Brain microvascular endothelial cell (primary cell): Measurements from ENCODE around the gene DUSP28.

Experiments
- DNase-seq: peaks from one replicate; pipeline ENCODE4 v3.0.0-alpha.2; 2020
- H3K27ac ChIP-seq: fragments of 250-450 bp; sonication (Bioruptor Pico); 2 replicates; pipeline ENCODE4 v1.5.1; 2020; ENCODE audit warnings: mild to moderate bottlenecking, moderate library complexity
- H3K27me3 ChIP-seq: fragments of 250-450 bp; sonication (Bioruptor Pico); replicated peaks from 2 replicates; pipeline ENCODE4 v1.5.1; 2020; ENCODE audit warnings: mild to moderate bottlenecking
- H3K36me3 ChIP-seq: fragments of 250-450 bp; sonication (Bioruptor Pico); replicated peaks from 2 replicates; pipeline ENCODE4 v1.5.1; 2020; ENCODE audit warnings: mild to moderate bottlenecking
- H3K4me3 ChIP-seq: 2 replicates; pipeline ENCODE4 v1.5.1; 2011; ENCODE audit warnings: low read depth, mild to moderate bottlenecking, control low read depth, low read length, moderate library complexity
- in situ Hi-C: cut with HindIII; loops from 2 replicates; pipeline ENCODE4 v1.10.0; 2017; ENCODE audit warnings: low sequenced_read_pairs, low pct_ligation_motif_present
- TF ChIP-seq, protein P1 (sequence below): IDR thresholded peaks from 2 replicates; pipeline ENCODE4 v1.5.1; 2011; ENCODE audit warnings: low read depth, mild to moderate bottlenecking, moderate library complexity, low read length, control low read depth, inconsistent platforms; ENCODE audit errors: missing control alignments

The DUSP28 gene

DNA sequence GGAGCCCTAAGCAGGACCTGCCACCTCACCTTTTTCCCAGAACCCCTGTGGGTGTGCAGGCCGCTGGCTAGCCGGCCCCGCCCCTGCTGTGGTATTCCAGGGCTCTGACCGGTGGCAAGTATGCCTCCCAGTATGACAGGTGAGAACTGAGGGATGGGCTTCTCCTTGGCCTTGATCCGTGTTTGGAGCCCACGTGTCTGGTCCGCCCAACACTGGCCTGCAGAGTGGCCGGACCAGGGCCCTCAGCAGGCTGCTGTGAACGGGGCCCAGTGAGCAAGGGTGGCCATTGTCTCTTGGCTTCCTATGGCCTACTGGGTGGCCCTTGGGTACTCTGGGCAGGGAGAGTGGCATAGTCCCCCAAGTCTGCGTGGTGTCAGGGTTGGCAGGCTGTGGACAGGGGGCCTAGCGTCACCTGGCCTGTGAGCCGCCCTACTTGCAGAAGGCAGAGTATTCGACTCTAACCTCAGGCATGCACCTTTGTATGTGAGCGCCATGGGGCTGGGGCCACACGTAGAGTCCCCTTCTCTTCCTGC, 9.9 kb downstream of the DUSP28 start:
- H3K36me3 ChIP-seq = peaks cover 7% of the 10 kb centered on the region
- in situ Hi-C loops = no loop called here
- H3K4me3 ChIP-seq = no peak overlapping the region
- no peak overlapping the region for H3K27ac ChIP-seq
- no peak for DNase-seq
- no peaks in the 10 kb centered on the region for H3K27me3 ChIP-seq
- TF ChIP-seq, protein P1, sequence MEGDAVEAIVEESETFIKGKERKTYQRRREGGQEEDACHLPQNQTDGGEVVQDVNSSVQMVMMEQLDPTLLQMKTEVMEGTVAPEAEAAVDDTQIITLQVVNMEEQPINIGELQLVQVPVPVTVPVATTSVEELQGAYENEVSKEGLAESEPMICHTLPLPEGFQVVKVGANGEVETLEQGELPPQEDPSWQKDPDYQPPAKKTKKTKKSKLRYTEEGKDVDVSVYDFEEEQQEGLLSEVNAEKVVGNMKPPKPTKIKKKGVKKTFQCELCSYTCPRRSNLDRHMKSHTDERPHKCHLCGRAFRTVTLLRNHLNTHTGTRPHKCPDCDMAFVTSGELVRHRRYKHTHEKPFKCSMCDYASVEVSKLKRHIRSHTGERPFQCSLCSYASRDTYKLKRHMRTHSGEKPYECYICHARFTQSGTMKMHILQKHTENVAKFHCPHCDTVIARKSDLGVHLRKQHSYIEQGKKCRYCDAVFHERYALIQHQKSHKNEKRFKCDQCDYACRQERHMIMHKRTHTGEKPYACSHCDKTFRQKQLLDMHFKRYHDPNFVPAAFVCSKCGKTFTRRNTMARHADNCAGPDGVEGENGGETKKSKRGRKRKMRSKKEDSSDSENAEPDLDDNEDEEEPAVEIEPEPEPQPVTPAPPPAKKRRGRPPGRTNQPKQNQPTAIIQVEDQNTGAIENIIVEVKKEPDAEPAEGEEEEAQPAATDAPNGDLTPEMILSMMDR = no peak

- no peak overlapping the region for H3K4me3 ChIP-seq
- TF ChIP-seq, protein P1 = no peak
- H3K36me3 ChIP-seq = peaks cover 8% of the 10 kb centered on the region
- H3K27ac ChIP-seq = no peak overlapping the region
- in situ Hi-C loops = no loop called here
- DNase-seq = no peak
- H3K27me3 ChIP-seq = no peaks in the 10 kb centered on the region
These were observed 10.6 kb downstream of the DUSP28 start for GRCh38 chr2:240570531-240571313.

- TF ChIP-seq, protein P1 = no peak
- no peak for DNase-seq
- in situ Hi-C loops = no loop called here
- Histone ChIP-seq H3K36me3 (peaks cover 11% of the 10 kb centered on the region), H3K4me3 (no peak overlapping the region), H3K27me3 (no peaks in the 10 kb centered on the region), H3K27ac (no peak overlapping the region)
These were observed 11.3 kb downstream of the DUSP28 start for GRCh38 chr2:240571314-240571973.

GRCh38 chr2:240572141-240573031, 12.2 kb downstream of the DUSP28 start:
- Histone ChIP-seq H3K36me3 (peaks cover 16% of the 10 kb centered on the region), H3K27me3 (no peaks in the 10 kb centered on the region), H3K27ac (no peak overlapping the region), H3K4me3 (no peak overlapping the region)
- in situ Hi-C loops = no loop called here
- DNase-seq = no peak
- TF ChIP-seq, protein P1 = no peak

DNA sequence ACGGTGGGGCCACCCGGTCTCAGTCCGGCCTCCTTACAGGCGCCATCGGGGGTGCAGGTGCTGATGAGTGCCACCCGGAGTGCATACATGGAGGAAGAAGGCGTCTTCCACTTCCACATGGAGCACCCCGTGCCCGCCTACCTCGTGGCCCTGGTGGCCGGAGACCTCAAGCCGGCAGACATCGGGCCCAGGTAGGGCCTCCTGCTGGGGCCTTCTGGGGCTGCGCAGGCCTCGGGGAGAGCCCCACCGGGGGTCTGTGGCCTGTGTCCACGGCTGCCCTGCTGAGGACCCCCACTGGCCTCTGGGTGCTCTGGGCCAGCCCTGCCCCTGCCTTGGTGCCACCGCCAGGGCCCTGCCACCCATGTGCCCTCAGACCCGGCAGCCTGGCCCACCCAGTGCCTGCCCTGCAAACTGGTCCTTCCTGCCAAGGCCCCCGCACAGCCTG, 12.9 kb downstream of the DUSP28 start:
- in situ Hi-C loops = no loop called here
- TF ChIP-seq, protein P1 = no peak
- no peak for DNase-seq
- H3K27me3 ChIP-seq = no peaks in the 10 kb centered on the region
- H3K27ac ChIP-seq = no peak overlapping the region
- no peak overlapping the region for H3K4me3 ChIP-seq
- H3K36me3 ChIP-seq = peaks cover 20% of the 10 kb centered on the region
